ENCODE results near the gene SH2D6.
A peak's percentile ranks its signal among the peaks of the same experiment; 100 is the strongest.
"Not testable (repeated sequence)": the region's sequence is repeated elsewhere in the genome, so short reads cannot be mapped to it uniquely, and the experiment has no call there.

Gene SH2D6

GRCh38 chr2:85422072-85422457 is 3.6 kb downstream of the SH2D6 start:
- DNase-seq: no peak

DNA sequence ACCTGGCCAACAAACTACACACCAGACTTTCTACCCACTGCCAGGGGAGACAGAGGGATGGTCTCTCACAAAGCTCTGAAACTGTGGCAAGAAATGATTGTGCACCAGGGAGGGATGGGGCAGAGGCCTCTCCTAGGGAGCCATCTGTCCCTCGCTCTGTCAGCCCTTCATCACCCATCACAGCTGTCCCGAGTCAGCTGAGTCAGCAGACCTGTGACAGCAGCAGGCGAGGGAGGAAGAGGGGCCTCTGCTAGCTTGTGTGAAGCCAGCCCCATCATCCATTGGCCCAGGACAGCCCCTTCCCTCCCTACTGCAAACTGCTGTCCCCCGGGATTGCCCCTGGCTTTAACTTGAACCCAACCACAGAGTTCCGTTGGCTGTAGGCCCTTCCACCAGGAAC is 5.0 kb downstream of the SH2D6 start:
- DNase-seq: no peak

- no peak for DNase-seq
Observed at GRCh38 chr2:85425588-85425987, 7.1 kb downstream of the SH2D6 start.

GRCh38 chr2:85427300-85427835 is 8.9 kb downstream of the SH2D6 start:
- DNase-seq: no peak

DNA sequence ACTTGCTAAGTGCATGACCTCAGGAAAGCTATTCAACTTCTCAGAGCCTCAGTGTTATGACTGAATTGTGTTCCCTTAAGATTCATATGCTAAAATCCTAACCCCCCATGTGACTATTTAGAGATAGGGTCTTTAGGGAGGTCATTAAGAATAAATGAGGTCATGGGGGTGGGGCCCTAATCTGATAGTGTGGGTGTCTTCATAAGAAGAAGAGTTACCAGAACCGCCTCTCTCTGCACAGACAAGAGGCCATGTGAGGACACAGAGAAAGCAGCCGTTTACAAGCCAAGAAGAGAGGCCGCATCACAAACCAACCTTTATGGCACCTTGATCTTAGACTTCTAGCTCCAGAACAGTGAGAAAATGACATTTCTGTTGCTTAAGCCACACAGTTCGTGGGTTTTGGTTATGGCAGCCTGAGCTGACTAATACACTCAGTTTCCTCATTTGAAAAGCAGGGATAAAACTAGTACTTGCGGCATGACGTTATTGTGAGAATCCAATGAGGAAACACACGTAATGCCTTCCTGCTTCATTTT is 9.9 kb downstream of the SH2D6 start:
- no peak for DNase-seq

DNA sequence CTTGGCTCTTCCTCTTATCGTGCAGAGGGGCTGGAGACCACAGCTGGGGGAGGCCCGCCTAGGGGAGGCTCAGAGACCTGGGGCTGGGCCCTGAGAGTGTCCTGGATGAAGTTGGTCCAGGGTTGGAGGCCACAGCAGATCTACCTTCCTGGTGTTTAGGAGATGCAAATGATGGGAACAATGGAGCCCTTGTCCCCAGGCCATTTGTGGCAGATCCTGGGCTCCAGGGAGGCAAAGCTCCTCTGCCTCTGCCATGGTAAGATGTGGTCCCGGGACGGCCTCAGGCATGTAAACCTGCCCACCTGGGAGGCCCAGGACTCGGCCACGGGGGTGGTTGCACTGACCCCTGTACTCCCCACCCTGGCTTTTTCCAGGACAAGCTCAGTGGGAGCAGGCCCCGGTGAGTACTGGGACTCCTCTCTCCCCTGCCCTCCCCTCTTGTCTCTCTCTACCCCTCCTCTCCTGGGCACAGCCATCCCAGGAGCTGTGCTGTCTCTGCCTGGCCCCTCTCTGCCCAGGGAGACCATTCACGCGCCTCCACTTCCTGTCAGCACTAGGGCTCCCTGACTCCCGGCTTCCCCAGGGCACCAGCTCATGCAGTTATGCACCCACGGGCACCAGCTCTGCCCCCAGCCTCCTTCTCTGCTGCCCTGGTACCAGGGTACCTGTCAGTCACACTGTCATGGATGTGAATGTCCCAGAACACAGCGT is 10.9 kb downstream of the SH2D6 start:
- no peak for DNase-seq

DNA sequence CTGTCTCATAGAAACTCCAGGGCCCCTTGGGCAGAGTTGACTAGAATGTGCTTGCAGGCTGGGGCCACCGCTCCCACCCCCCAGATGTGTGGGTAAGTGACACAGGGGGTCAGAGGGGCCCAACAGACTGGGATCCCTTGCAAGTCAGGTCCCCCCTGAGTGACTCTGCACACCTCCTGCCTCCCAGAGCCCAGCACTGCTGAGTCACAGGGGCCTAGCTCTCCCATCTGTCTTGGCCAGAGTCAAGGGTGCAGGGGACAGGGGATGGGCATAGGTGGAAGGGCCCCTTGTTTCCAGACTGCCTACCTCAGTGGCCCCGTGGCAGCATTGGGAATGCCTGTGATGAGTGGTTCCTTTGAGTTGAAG is 11.4 kb downstream of the SH2D6 start:
- no peak for DNase-seq

- DNase-seq: no peak
Observed at GRCh38 chr2:85430752-85431569, 12.4 kb downstream of the SH2D6 start.

- DNase-seq: no peak
Observed at GRCh38 chr2:85431570-85432205, 13.2 kb downstream of the SH2D6 start.

DNA sequence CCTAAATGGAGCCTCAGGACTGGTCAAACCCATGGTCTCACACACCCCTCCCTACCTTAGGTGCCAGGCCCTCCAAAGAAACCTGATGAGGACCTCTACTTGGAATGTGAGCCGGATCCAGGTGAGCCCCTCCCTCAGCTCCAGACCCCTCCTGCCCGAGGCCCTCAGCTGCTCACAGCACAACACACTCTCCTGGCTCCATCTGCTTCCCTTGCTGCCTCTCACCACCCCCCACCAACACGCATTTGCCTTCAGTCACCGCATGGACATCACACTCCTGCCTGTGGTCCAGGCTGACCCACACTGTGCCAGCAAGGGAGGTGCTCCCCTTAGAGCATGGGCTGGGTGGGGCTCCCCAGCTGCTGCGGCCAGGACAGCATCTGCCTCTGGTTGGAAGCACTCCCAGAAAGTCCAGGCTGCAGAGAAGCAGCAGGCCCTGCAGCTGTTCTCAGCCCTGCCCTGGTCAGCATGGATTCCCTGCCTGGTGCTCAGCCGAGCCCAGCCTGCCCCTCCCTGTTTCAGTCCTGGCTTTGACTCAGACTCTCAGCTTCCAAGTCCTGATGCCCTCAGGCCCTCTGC is 15.1 kb downstream of the SH2D6 start:
- peak; percentile 21 for DNase-seq

GRCh38 chr2:85434696-85435095 is 16.2 kb downstream of the SH2D6 start:
- no peak for DNase-seq

GRCh38 chr2:85435220-85435958 is 16.9 kb downstream of the SH2D6 start:
- no peak for DNase-seq

DNA sequence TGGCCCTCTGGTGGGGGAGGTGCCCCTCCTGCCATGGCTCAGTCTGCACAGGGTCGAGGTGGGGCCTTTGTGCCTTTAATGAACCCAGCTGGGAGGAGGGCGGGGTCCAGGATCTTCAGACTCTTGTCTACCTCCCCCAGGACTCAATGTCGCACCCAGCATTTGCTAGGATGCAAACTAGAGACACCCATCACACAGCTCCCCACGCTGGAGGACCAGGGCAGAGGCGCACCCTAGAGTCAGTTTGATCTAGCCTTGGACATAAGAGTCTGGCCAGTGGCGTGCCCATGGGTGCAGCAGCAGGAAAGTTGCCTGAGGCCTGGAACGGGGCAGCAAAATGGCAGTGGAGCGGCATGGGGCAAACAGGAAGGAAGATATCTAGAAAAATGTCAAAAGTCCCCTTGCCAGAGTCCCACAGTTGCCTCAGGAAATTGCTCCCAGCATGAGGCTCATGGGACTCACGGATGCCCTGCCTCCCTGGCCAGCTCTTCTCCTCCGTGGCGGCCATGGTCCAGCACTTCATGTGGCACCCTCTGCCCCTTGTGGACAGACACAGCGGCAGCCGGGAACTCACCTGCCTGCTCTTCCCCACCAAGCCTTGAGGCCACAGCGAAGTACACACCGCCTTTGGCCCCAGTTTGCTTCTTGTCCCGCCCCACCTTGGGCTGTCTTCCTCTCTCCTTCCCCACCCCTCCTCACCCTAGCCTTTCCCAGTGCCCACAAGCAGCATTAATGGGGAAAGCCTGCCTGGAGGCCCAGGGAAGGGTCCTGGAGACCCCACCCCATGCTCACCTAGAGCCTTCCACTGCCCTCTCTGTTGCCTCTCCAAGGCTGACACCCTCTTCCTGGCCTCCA is 17.7 kb downstream of the SH2D6 start:
- no peak for DNase-seq

DNA sequence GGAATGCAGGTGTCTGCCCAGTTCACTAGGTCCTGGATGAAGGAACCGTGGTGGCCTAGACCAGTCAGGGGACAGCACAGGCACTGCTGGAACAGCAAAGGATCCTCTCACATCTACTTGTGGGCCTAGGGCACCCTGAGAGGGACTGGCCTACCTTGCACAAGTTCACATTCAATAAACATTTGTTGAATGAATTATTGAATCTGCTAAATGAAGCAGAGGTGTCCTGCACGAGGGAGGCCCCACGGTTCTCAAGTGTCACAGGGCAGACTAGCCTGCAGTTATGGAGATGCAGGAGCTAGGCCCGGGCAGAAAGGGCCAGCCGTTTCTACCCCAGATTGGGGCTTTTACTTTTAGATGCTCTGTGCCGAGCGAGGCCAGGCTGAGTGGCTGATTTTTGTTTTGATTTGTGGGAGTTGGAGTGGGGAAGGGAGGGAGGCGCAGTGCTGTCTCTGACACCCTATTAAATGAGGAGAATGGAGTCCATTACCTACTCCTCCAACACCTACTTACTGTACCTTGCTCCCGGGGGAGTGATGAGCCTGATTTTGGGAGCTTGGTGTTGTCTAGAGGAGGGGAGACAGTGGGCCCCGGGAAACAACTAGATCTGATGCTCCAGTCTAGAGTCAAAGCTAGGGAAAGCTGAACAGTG is 18.4 kb downstream of the SH2D6 start:
- no peak for DNase-seq

DNA sequence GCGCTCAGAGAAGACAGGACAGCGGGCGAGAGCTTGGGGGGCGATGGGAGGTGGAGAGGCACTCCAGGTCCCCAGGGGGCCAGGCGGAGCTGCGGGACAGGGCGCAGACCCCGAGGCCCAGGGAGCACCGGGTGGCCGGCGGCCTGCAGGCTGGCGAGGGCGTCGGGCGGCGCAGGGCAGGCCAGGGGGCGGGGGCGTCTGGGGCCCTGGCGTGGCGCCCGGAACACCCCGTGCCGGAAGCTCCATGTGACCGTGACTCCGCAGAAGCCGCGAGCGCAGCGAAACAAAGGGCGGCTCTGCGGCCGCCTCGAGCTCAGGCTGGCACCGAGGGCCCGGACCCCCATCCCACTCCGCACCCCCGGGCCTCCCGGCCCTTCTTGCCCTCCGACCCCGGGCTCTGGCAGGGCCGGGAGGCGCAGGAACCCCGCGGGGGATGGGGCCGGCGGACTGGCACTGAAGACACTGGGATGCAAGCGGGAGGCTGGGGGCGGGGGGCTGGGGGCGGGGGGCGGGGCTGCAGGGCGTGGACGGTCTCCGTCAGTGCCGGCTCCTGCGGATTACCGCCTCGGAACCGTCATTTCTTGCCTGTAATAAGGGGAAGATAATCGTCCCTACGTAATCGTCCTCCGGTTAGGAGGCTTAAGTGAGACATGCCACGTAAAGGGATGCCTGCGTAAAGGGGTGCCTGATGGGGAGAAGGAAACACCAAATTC is 19.1 kb downstream of the SH2D6 start:
- DNase-seq: peak; percentile 44

DNA sequence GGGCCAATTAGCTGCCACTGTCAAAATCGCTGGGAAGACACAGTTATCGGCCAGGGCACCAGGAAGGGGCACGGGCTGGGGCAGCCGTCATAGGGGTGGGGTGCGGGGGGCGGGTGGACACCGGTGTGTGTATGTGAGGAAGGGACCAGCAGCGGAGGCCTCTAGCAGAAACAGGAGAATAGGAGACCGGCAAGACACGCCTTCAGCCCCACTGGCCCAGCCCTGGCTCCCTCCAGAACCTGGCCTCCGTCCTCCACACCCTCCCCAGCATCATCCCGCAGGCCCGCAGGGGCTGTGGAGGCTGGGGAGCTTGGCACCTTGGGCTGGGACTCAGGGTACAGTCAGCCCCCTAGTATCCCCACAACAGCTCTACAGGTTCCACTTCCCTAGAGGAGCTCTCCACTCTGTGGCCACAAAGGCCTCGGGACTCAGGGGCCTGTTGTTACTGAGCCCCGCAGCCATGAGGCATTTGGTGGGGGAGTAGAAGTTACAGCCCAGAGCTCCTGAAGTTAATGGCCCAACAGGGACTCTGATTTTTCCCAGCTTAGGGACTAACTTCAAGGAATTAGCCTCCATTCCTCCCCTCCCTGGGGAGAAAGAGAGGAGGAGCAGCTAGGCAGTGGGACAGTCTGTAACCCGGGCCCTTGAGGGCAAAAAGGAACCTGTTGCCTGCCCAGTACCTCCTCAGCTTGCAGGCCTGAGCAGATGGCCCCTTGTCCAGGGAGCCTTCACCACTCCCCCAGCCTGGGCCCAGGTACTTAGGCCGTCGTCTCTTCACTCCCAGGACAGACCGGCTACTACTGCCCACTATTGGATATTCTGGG is 19.9 kb downstream of the SH2D6 start:
- no peak for DNase-seq

- no peak for DNase-seq
Observed at GRCh38 chr2:85439025-85439472, 20.5 kb downstream of the SH2D6 start.

GRCh38 chr2:85439569-85439968 is 21.1 kb downstream of the SH2D6 start:
- not testable (repeated sequence) for DNase-seq

DNA sequence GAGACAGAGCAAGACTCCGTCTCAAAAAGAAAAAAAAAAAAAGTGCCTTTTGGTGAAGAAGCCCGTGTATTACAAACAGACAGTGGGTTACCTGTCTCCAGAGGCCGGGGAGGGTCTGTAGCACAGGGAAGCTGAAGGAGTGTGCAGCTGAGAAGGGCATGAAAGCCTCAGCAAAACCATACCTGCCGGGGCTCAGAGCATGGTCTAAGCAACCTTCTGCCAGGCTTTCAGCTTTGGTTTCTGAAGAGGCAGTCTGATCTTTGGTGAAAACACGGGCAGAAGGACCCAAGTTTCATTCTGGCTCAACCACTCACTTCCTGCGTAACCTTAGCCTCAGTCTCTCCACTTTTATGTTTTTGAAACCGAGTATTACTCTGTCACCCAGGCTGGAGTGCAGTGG is 21.5 kb downstream of the SH2D6 start:
- no peak for DNase-seq
